Measurements from ENCODE around the gene LGR5. TPM values are rescaled to one million over a fixed set of nuclear protein-coding genes. Genes with fewer than 3 reads are reported as not detected.
"Not testable (repeated sequence)": the region's sequence is repeated elsewhere in the genome, so short reads cannot be mapped to it uniquely, and the experiment has no call there.

LGR5 gene
- total RNA-seq, 1 donor from 2014 or later = not detected

DNA sequence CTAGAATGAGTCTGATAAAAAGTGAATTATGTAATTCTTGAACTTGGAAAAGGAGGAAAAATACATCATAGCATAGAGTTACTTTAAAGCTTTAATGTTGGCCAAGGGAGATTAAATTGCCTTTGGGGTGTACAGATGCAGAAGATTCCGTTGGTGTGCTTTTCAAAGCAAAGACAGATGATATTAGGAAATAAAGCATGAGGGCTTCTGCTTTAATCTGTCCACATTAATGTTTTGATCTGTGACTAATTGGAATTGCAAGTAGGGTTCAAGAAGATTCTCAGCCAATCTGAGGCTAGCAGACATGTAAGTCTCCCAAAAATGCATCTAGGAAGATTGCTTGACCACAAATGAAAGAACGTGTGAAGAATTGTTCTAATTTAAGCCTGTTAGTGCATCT is 35.2 kb downstream of the LGR5 start:
- no peak for DNase-seq
- Mint-ChIP-seq H3K4me1 (no peaks in the 10 kb centered on the region), H3K36me3 (ENCODE audit: low read depth) (no peaks in the 10 kb centered on the region), H3K4me3 (no peak overlapping the region), H3K27ac (no peak overlapping the region), H3K9me3 (no peaks in the 10 kb centered on the region), H3K27me3 (no peaks in the 10 kb centered on the region)
- intact Hi-C loops (cut with micrococcal nuclease) = no loop called here

GRCh38 chr12:71475280-71475679 is 35.7 kb downstream of the LGR5 start:
- no peaks in the 10 kb centered on the region for H3K4me1 Mint-ChIP-seq
- no peak overlapping the region for H3K4me3 Mint-ChIP-seq
- H3K27ac Mint-ChIP-seq = no peak overlapping the region
- H3K27me3 Mint-ChIP-seq = no peaks in the 10 kb centered on the region
- no peak for DNase-seq
- no peaks in the 10 kb centered on the region for H3K36me3 Mint-ChIP-seq (ENCODE audit: low read depth)
- H3K9me3 Mint-ChIP-seq = no peaks in the 10 kb centered on the region
- intact Hi-C loops (cut with micrococcal nuclease) = no loop called here

GRCh38 chr12:71476513-71476912 is 36.9 kb downstream of the LGR5 start:
- DNase-seq = no peak
- intact Hi-C loops (cut with micrococcal nuclease) = no loop called here
- H3K4me1 Mint-ChIP-seq = no peaks in the 10 kb centered on the region
- H3K36me3 Mint-ChIP-seq (ENCODE audit: low read depth) = no peaks in the 10 kb centered on the region
- no peaks in the 10 kb centered on the region for H3K9me3 Mint-ChIP-seq
- no peak overlapping the region for H3K4me3 Mint-ChIP-seq
- H3K27ac Mint-ChIP-seq = no peak overlapping the region
- H3K27me3 Mint-ChIP-seq = no peaks in the 10 kb centered on the region

DNA sequence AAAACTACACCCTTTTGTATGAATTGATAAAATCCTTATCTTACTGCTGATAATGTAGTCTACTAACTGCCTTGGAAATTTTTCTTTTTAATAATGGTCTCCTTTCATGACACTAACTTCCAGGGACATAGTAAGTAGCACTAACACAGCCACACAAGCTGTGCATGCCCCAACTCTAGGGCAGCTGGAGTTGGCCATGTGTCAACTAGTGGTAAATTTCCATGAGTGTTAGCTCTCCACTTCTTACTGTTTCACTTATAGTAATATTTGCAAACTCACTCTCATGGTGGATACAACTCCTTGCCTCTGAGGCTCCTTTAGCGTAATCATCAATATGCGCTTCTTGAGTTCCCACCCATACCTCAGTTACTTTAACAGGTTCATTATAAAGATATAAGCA is 38.0 kb downstream of the LGR5 start:
- Mint-ChIP-seq H3K4me3 (no peak overlapping the region), H3K27me3 (no peaks in the 10 kb centered on the region), H3K36me3 (ENCODE audit: low read depth) (no peaks in the 10 kb centered on the region), H3K4me1 (no peaks in the 10 kb centered on the region), H3K27ac (no peak overlapping the region), H3K9me3 (no peaks in the 10 kb centered on the region)
- no peak for DNase-seq
- intact Hi-C loops (cut with micrococcal nuclease) = no loop called here

DNA sequence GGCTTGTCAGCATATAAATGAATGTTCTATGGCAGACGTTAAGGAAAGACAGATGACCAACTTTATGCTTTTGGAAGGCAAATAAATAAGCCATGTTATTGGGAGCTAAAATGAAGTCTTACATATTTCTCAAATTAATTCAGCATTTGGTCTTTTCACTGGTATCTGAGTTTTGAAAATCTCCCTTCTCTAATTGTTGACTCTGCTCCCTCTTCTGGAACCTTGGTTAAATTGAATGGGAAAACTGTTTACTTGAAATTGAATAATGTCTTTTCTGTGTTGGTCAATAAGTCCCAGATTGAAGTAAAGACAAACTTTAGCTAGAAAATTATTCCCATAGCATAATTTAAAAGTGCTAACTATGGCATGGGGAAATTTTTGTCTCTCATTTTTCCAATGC is 38.7 kb downstream of the LGR5 start:
- no peak overlapping the region for H3K27ac Mint-ChIP-seq
- no peak overlapping the region for H3K4me3 Mint-ChIP-seq
- H3K9me3 Mint-ChIP-seq = no peaks in the 10 kb centered on the region
- intact Hi-C loops (cut with micrococcal nuclease) = no loop called here
- no peaks in the 10 kb centered on the region for H3K27me3 Mint-ChIP-seq
- no peak for DNase-seq
- no peaks in the 10 kb centered on the region for H3K36me3 Mint-ChIP-seq (ENCODE audit: low read depth)
- H3K4me1 Mint-ChIP-seq = no peaks in the 10 kb centered on the region

- Mint-ChIP-seq H3K4me3 (no peak overlapping the region), H3K9me3 (no peaks in the 10 kb centered on the region), H3K27me3 (peaks cover 5% of the 10 kb centered on the region), H3K36me3 (ENCODE audit: low read depth) (no peaks in the 10 kb centered on the region), H3K4me1 (no peaks in the 10 kb centered on the region), H3K27ac (no peak overlapping the region)
- intact Hi-C loops (cut with micrococcal nuclease) = no loop called here
- no peak for DNase-seq
Measured at GRCh38 chr12:71484272-71484905, 44.8 kb downstream of the LGR5 start.

- H3K36me3 Mint-ChIP-seq (ENCODE audit: low read depth); H3K27me3 Mint-ChIP-seq; H3K4me3 Mint-ChIP-seq; H3K9me3 Mint-ChIP-seq; H3K4me1 Mint-ChIP-seq; intact Hi-C loops (cut with micrococcal nuclease); H3K27ac Mint-ChIP-seq; DNase-seq: not testable (repeated sequence)
Measured at GRCh38 chr12:71490844-71491243, 51.2 kb downstream of the LGR5 start.

- DNase-seq = no peak
- intact Hi-C loops (cut with micrococcal nuclease) = no loop called here
- no peaks in the 10 kb centered on the region for H3K9me3 Mint-ChIP-seq
- H3K4me1 Mint-ChIP-seq = no peaks in the 10 kb centered on the region
- no peaks in the 10 kb centered on the region for H3K36me3 Mint-ChIP-seq (ENCODE audit: low read depth)
- no peak overlapping the region for H3K4me3 Mint-ChIP-seq
- H3K27me3 Mint-ChIP-seq = peaks cover 1% of the 10 kb centered on the region
- no peak overlapping the region for H3K27ac Mint-ChIP-seq
Measured at GRCh38 chr12:71492604-71493003, 53.0 kb downstream of the LGR5 start.

- intact Hi-C loops (cut with micrococcal nuclease) = no loop called here
- Mint-ChIP-seq H3K4me3 (no peak overlapping the region), H3K9me3 (no peaks in the 10 kb centered on the region), H3K4me1 (peaks cover 4% of the 10 kb centered on the region), H3K36me3 (ENCODE audit: low read depth) (no peaks in the 10 kb centered on the region), H3K27me3 (no peaks in the 10 kb centered on the region), H3K27ac (no peak overlapping the region)
- DNase-seq = no peak
Measured at GRCh38 chr12:71499834-71500233, 60.2 kb downstream of the LGR5 start.

DNA sequence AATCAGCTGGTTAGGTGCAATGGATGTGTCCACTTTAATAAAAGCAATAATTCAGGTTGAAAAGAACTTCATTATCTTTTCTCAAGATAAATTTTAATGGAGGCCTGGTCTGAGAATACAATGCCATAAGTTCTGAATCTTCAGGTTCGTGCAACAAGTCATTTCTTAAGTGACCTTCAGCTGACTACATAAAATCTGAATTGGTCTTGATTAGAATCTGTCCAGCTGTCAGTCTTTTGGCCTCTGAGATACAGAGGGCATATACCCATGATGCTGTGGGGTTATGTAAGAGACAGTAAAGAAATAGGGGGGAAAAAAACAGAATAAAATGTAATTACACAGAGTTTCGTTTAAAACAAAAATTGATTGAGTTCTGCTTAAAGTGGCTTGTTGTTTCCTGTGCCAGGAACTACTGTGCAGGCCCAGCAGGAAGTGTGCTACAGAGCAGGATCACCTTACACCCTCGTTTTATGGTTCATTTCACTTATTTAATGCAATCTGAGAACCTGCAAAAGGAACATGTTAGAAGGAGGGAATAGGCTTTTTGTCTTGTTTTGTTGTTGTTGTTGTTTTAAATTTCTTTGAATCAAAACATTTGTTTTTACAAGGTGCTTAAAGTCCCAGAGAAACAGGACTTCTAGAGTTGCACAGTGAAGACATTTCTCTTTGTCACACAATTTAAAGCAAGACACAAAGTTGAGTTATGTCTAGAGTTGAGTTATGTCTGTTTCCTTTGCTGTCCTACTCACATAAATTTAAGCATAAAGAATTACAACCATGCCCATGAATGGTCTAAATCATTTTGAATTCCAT is 64.2 kb downstream of the LGR5 start:
- Mint-ChIP-seq H3K4me3 (no peak overlapping the region), H3K36me3 (ENCODE audit: low read depth) (no peaks in the 10 kb centered on the region), H3K4me1 (peaks cover 4% of the 10 kb centered on the region), H3K27me3 (no peaks in the 10 kb centered on the region), H3K27ac (peak overlapping the region; percentile 12), H3K9me3 (no peaks in the 10 kb centered on the region)
- DNase-seq = no peak
- intact Hi-C loops (cut with micrococcal nuclease) = no loop called here

DNA sequence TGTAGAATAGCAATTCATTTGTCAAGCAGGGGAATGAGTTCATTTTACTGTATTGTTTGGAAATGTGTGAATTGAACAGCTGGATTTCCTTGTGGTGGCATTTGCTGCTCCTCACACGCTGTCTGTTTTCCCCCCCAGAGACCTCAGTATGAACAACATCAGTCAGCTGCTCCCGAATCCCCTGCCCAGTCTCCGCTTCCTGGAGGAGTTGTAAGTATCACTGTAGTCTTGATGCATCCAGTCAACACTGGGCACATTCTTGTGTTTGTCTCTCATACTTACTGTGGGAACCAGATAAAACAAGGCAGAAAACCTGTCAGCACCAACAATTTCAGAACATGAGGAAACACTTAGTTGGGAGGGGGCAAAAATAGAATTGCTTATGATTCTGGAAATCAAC is 64.9 kb downstream of the LGR5 start:
- no peak for DNase-seq
- Mint-ChIP-seq H3K9me3 (no peaks in the 10 kb centered on the region), H3K4me3 (no peak overlapping the region), H3K27ac (no peak overlapping the region), H3K36me3 (ENCODE audit: low read depth) (no peaks in the 10 kb centered on the region), H3K27me3 (no peaks in the 10 kb centered on the region), H3K4me1 (peaks cover 4% of the 10 kb centered on the region)
- intact Hi-C loops (cut with micrococcal nuclease) = no loop called here

DNA sequence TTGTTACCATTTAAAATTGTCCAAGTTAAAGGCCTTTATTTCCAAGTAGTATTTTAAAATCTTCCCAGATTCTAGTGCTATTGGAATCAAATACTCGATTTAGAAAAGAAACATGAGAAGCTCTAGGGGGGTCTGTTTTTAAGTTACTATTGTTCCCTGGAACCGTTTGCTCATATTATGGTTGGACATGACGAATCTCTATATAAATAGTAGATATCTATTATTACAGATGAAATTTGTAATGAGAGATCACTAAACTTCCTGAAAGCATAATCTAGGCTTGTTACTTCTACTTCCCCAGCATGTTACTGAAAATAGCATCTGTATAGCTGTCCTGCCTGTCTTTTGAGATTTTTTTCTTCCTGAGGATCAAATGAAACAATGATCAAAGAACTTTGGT is 70.1 kb downstream of the LGR5 start:
- Mint-ChIP-seq H3K4me3 (no peak overlapping the region), H3K36me3 (ENCODE audit: low read depth) (no peaks in the 10 kb centered on the region), H3K27me3 (peaks cover 4% of the 10 kb centered on the region), H3K9me3 (no peaks in the 10 kb centered on the region), H3K4me1 (no peaks in the 10 kb centered on the region), H3K27ac (no peak overlapping the region)
- no peak for DNase-seq
- intact Hi-C loops (cut with micrococcal nuclease) = no loop called here

GRCh38 chr12:71517145-71517846 is 77.7 kb downstream of the LGR5 start:
- H3K9me3 Mint-ChIP-seq = no peaks in the 10 kb centered on the region
- H3K4me3 Mint-ChIP-seq = no peak overlapping the region
- H3K36me3 Mint-ChIP-seq (ENCODE audit: low read depth) = no peaks in the 10 kb centered on the region
- H3K27ac Mint-ChIP-seq = no peak overlapping the region
- H3K4me1 Mint-ChIP-seq = no peaks in the 10 kb centered on the region
- intact Hi-C loops (cut with micrococcal nuclease) = no loop called here
- H3K27me3 Mint-ChIP-seq = peaks cover 16% of the 10 kb centered on the region
- no peak for DNase-seq

DNA sequence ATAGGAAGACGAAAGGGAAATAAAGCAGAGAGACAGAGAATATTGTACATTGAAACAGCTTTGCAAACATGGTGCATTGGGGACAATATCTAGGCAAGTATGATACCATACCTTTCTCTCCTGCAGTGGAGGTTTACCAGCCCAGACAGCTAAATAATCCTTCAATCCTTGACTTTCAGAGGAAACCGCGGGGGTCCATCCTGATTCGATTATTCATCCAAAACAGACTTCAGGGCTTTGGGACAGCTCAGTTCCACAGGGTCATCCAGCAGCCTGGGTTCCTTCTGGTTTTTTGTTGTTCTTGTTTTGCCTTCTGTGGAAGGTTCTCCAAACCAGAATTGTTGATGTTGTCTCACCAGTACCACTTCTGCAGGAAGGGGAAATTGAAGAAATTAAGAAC is 81.5 kb downstream of the LGR5 start:
- no peak overlapping the region for H3K27ac Mint-ChIP-seq
- no peaks in the 10 kb centered on the region for H3K4me1 Mint-ChIP-seq
- H3K36me3 Mint-ChIP-seq (ENCODE audit: low read depth) = no peaks in the 10 kb centered on the region
- no peak for DNase-seq
- H3K4me3 Mint-ChIP-seq = no peak overlapping the region
- H3K27me3 Mint-ChIP-seq = peaks cover 12% of the 10 kb centered on the region
- intact Hi-C loops (cut with micrococcal nuclease) = no loop called here
- H3K9me3 Mint-ChIP-seq = no peaks in the 10 kb centered on the region

All from activated CD4-positive, alpha-beta T cell treated with anti-CD3 and anti-CD28 coated beads, Interleukin-2, amount 10 ng/mL, durations not matched to agents 24 days and 14 days (primary cell).